ENCODE results near the gene LRRC59.

Gene LRRC59

GRCh38 chr17:50354776-50355175 is 42.5 kb downstream of the LRRC59 start:
- no peak for DNase-seq
- CTCF ChIA-PET, result interaction anchor here (1.4 to 1.8 kb wide), 3 partner anchors 8 to 14 kb away, joined by 3 to 5 read pairs (median 4); partner anchors contain the start of gene XYLT2
- no peaks in the 10 kb centered on the region for H3K4me1 ChIP-seq (ENCODE audit: control extremely low read depth in 1 of 4, control insufficient read depth in 4 of 4, insufficient read depth in 4 of 4, low read length in 3 of 4)
- peaks cover 13 to 71% (median 50%) of the 10 kb centered on the region in 4 experiments for H3K36me3 ChIP-seq (ENCODE audit: control insufficient read depth in 4 of 4, insufficient read depth in 4 of 4, low read length in 3 of 4)
- H3K27me3 ChIP-seq (replicated peaks in 2 of 5; ENCODE audit: control insufficient read depth in 4 of 5, insufficient read depth in 5 of 5, low read length in 4 of 5), result no peaks in the 10 kb centered on the region
- H3K27ac ChIP-seq (ENCODE audit: insufficient read depth in 1 of 2, low read depth in 1 of 2, low read length in 2 of 2, poor library complexity in 1 of 2, severe bottlenecking in 2 of 2), result no peak overlapping the region
- H3K4me3 ChIP-seq (ENCODE audit: control insufficient read depth in 1 of 7, extremely low read depth in 1 of 7, insufficient read depth in 4 of 7, low read depth in 2 of 7, low read length in 6 of 7), result no peak overlapping the region
- no peaks in the 10 kb centered on the region for H3K9me3 ChIP-seq (ENCODE audit: control extremely low read depth in 1 of 5, control insufficient read depth in 4 of 5, insufficient read depth in 2 of 5, low read depth in 1 of 5, low read length in 4 of 5)
- 98% methylated on average over 13 of the region's 13 CpGs for WGBS (ENCODE audit: insufficient coverage)
- POLR2A ChIA-PET, result no interaction called here

GRCh38 chr17:50354198-50354597 is 43.1 kb downstream of the LRRC59 start:
- peaks cover 9 to 65% (median 46%) of the 10 kb centered on the region in 4 experiments for H3K36me3 ChIP-seq (ENCODE audit: control insufficient read depth in 4 of 4, insufficient read depth in 4 of 4, low read length in 3 of 4)
- POLR2A ChIA-PET, result no interaction called here
- no peaks in the 10 kb centered on the region for H3K27me3 ChIP-seq (replicated peaks in 2 of 5; ENCODE audit: control insufficient read depth in 4 of 5, insufficient read depth in 5 of 5, low read length in 4 of 5)
- no peak for DNase-seq
- WGBS (ENCODE audit: insufficient coverage), result 97% methylated on average over 14 of the region's 15 CpGs
- H3K27ac ChIP-seq (ENCODE audit: insufficient read depth in 1 of 2, low read depth in 1 of 2, low read length in 2 of 2, poor library complexity in 1 of 2, severe bottlenecking in 2 of 2), result no peak overlapping the region
- H3K9me3 ChIP-seq (ENCODE audit: control extremely low read depth in 1 of 5, control insufficient read depth in 4 of 5, insufficient read depth in 2 of 5, low read depth in 1 of 5, low read length in 4 of 5), result no peaks in the 10 kb centered on the region
- CTCF ChIA-PET, result interaction anchor here (1.4 to 1.8 kb wide), 3 partner anchors 8 to 15 kb away, joined by 3 to 5 read pairs (median 4); partner anchors contain the start of gene XYLT2
- no peaks in the 10 kb centered on the region for H3K4me1 ChIP-seq (ENCODE audit: control extremely low read depth in 1 of 4, control insufficient read depth in 4 of 4, insufficient read depth in 4 of 4, low read length in 3 of 4)
- no peak overlapping the region for H3K4me3 ChIP-seq (ENCODE audit: control insufficient read depth in 1 of 7, extremely low read depth in 1 of 7, insufficient read depth in 4 of 7, low read depth in 2 of 7, low read length in 6 of 7)

DNA sequence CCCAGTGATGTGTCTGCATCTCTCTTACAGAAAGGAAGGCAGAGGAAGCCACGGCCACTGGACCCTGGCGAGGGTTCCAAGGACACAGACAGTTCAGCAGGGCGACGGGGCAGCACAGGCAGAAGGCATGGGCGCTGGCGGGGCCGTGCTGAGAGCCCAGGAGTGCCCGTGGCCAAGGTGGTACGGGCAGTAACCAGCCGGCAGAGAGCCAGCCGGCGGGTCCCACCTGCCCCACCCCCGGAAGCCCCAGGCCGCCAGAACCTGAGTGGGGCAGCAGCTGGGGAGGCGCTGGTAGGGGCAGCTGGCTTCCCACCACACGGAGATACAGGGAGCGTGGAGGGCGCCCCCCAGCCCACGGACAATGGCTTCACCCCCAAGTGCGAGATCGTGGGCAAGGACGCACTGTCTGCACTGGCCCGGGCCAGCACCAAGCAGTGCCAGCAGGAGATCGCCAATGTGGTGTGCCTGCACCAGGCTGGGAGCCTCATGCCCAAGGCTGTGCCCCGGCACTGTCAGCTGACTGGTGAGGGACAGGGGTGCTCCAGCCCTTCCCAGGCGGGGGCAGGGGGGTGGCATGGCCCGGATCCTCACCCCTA is 43.6 kb downstream of the LRRC59 start:
- no peak for DNase-seq
- Histone ChIP-seq H3K4me1 (ENCODE audit: control extremely low read depth in 1 of 4, control insufficient read depth in 4 of 4, insufficient read depth in 4 of 4, low read length in 3 of 4) (no peaks in the 10 kb centered on the region), H3K36me3 (ENCODE audit: control insufficient read depth in 4 of 4, insufficient read depth in 4 of 4, low read length in 3 of 4) (peaks cover 7 to 60% (median 42%) of the 10 kb centered on the region in 4 experiments)

GRCh38 chr17:50352693-50353599 is 44.4 kb downstream of the LRRC59 start:
- Histone ChIP-seq H3K4me1 (ENCODE audit: control extremely low read depth in 1 of 4, control insufficient read depth in 4 of 4, insufficient read depth in 4 of 4, low read length in 3 of 4) (peaks cover 0 to 5% (median 0%) of the 10 kb centered on the region in 4 experiments), H3K27ac (ENCODE audit: insufficient read depth in 1 of 2, low read depth in 1 of 2, low read length in 2 of 2, poor library complexity in 1 of 2, severe bottlenecking in 2 of 2) (no peak overlapping the region), H3K36me3 (ENCODE audit: control insufficient read depth in 4 of 4, insufficient read depth in 4 of 4, low read length in 3 of 4) (peaks cover 5 to 53% (median 38%) of the 10 kb centered on the region in 4 experiments), H3K9me3 (ENCODE audit: control extremely low read depth in 1 of 5, control insufficient read depth in 4 of 5, insufficient read depth in 2 of 5, low read depth in 1 of 5, low read length in 4 of 5) (no peaks in the 10 kb centered on the region), H3K27me3 (replicated peaks in 2 of 5; ENCODE audit: control insufficient read depth in 4 of 5, insufficient read depth in 5 of 5, low read length in 4 of 5) (no peaks in the 10 kb centered on the region), H3K4me3 (ENCODE audit: control insufficient read depth in 1 of 7, extremely low read depth in 1 of 7, insufficient read depth in 4 of 7, low read depth in 2 of 7, low read length in 6 of 7) (no peak overlapping the region)
- DNase-seq, result no peak
- 92% methylated on average over 20 of the region's 21 CpGs for WGBS (ENCODE audit: insufficient coverage)
- POLR2A ChIA-PET, result no interaction called here
- CTCF ChIA-PET, result interaction anchor here (5.3 kb wide), 1 partner anchor 8 kb away, joined by 27 read pairs; no protein-coding TSS in a partner anchor

More for the DNA sequence above, 43.6 kb downstream of the LRRC59 start:
- H3K9me3 ChIP-seq (ENCODE audit: control extremely low read depth in 1 of 5, control insufficient read depth in 4 of 5, insufficient read depth in 2 of 5, low read depth in 1 of 5, low read length in 4 of 5), result no peaks in the 10 kb centered on the region
- 96% methylated on average over 27 of the region's 27 CpGs for WGBS (ENCODE audit: insufficient coverage)
- CTCF ChIA-PET, result interaction anchor here (1.4 to 1.8 kb wide), 3 partner anchors 8 to 15 kb away, joined by 3 to 5 read pairs (median 4); partner anchors contain the start of gene XYLT2
- POLR2A ChIA-PET, result no interaction called here
- no peaks in the 10 kb centered on the region for H3K27me3 ChIP-seq (replicated peaks in 2 of 5; ENCODE audit: control insufficient read depth in 4 of 5, insufficient read depth in 5 of 5, low read length in 4 of 5)
- no peak overlapping the region for H3K4me3 ChIP-seq (ENCODE audit: control insufficient read depth in 1 of 7, extremely low read depth in 1 of 7, insufficient read depth in 4 of 7, low read depth in 2 of 7, low read length in 6 of 7)
- no peak overlapping the region for H3K27ac ChIP-seq (ENCODE audit: insufficient read depth in 1 of 2, low read depth in 1 of 2, low read length in 2 of 2, poor library complexity in 1 of 2, severe bottlenecking in 2 of 2)

GRCh38 chr17:50352072-50352692 is 45.1 kb downstream of the LRRC59 start:
- peaks cover 5 to 48% (median 33%) of the 10 kb centered on the region in 4 experiments for H3K36me3 ChIP-seq (ENCODE audit: control insufficient read depth in 4 of 4, insufficient read depth in 4 of 4, low read length in 3 of 4)
- ChIA-PET POLR2A (no interaction called here), CTCF (interaction anchor here (5.3 kb wide), 1 partner anchor 9 kb away, joined by 27 read pairs; no protein-coding TSS in a partner anchor)

GRCh38 chr17:50350733-50351132 is 46.6 kb downstream of the LRRC59 start:
- no peak for DNase-seq
- no CpG with 5 or more reads among the region's 2 CpGs for WGBS (ENCODE audit: insufficient coverage)
- Histone ChIP-seq H3K4me3 (ENCODE audit: control insufficient read depth in 1 of 7, extremely low read depth in 1 of 7, insufficient read depth in 4 of 7, low read depth in 2 of 7, low read length in 6 of 7) (no peak overlapping the region), H3K36me3 (ENCODE audit: control insufficient read depth in 4 of 4, insufficient read depth in 4 of 4, low read length in 3 of 4) (peaks cover 0 to 33% (median 22%) of the 10 kb centered on the region in 4 experiments), H3K27me3 (replicated peaks in 2 of 5; ENCODE audit: control insufficient read depth in 4 of 5, insufficient read depth in 5 of 5, low read length in 4 of 5) (no peaks in the 10 kb centered on the region), H3K27ac (ENCODE audit: insufficient read depth in 1 of 2, low read depth in 1 of 2, low read length in 2 of 2, poor library complexity in 1 of 2, severe bottlenecking in 2 of 2) (no peak overlapping the region), H3K9me3 (ENCODE audit: control extremely low read depth in 1 of 5, control insufficient read depth in 4 of 5, insufficient read depth in 2 of 5, low read depth in 1 of 5, low read length in 4 of 5) (no peaks in the 10 kb centered on the region), H3K4me1 (ENCODE audit: control extremely low read depth in 1 of 4, control insufficient read depth in 4 of 4, insufficient read depth in 4 of 4, low read length in 3 of 4) (peaks cover 0 to 17% (median 10%) of the 10 kb centered on the region in 4 experiments)
- POLR2A ChIA-PET, result interaction anchor here (0.6 kb wide), 1 partner anchor 194 kb away, joined by 3 read pairs; no protein-coding TSS in a partner anchor
- CTCF ChIA-PET, result interaction anchor here (5.3 kb wide), 1 partner anchor 10 kb away, joined by 27 read pairs; no protein-coding TSS in a partner anchor

More at GRCh38 chr17:50352072-50352692, 45.1 kb downstream of the LRRC59 start:
- H3K4me1 ChIP-seq (ENCODE audit: control extremely low read depth in 1 of 4, control insufficient read depth in 4 of 4, insufficient read depth in 4 of 4, low read length in 3 of 4), result peaks cover 0 to 10% (median 2%) of the 10 kb centered on the region in 4 experiments
- no peak overlapping the region for H3K27ac ChIP-seq (ENCODE audit: insufficient read depth in 1 of 2, low read depth in 1 of 2, low read length in 2 of 2, poor library complexity in 1 of 2, severe bottlenecking in 2 of 2)
- no peaks in the 10 kb centered on the region for H3K27me3 ChIP-seq (replicated peaks in 2 of 5; ENCODE audit: control insufficient read depth in 4 of 5, insufficient read depth in 5 of 5, low read length in 4 of 5)
- no peaks in the 10 kb centered on the region for H3K9me3 ChIP-seq (ENCODE audit: control extremely low read depth in 1 of 5, control insufficient read depth in 4 of 5, insufficient read depth in 2 of 5, low read depth in 1 of 5, low read length in 4 of 5)
- H3K4me3 ChIP-seq (ENCODE audit: control insufficient read depth in 1 of 7, extremely low read depth in 1 of 7, insufficient read depth in 4 of 7, low read depth in 2 of 7, low read length in 6 of 7), result no peak overlapping the region
- WGBS (ENCODE audit: insufficient coverage), result 97% methylated on average over 5 of the region's 6 CpGs
- no peak for DNase-seq

All from common myeloid progenitor, CD34-positive (primary cell).